ENCODE results near the gene RNF152.

GRCh38 chr18:61893309-61893970 is 633 bp upstream of the RNF152 start:
- no peak for TF ChIP-seq CTCF (IDR thresholded peaks at IDR 0.05)
- no peak for TF ChIP-seq POLR2A (IDR thresholded peaks at IDR 0.05)
- TF ChIP-seq POLR2AphosphoS5 (IDR thresholded peaks at IDR 0.05) = no peak
- TF ChIP-seq EP300 (IDR thresholded peaks at IDR 0.05) = no peak

All from sigmoid colon (tissue), 4 donors.